Panc1 (cell line): ENCODE results near the gene RAB11FIP2. TPM values are rescaled to one million over a fixed set of nuclear protein-coding genes. Genes with fewer than 3 reads are reported as not detected.

Source experiments
- ATAC-seq: fragments of 200-7000 bp; cut with Tn5 transposase; 2 replicates; pipeline ENCODE4 v1.9.1; 2020; ENCODE audit warnings: mild to moderate bottlenecking, moderate library complexity
- BruUV-seq: library from RNA; stranded (reverse); fragments of 400-500 nt; replicated peaks from 2 replicates; lab custom pipeline; 2021; lab: Mats Ljungman, UMichigan
- CTCF ChIA-PET: fragments of 300-600 bp; sonication (Branson Sonifier 250); formaldehyde crosslinking; loops from one replicate; lab custom pipeline; 2022; ENCODE audit warnings: antibody characterized with exemption; lab: Charles Lee
- POLR2A ChIA-PET: fragments of 300-600 bp; sonication (Branson Sonifier 250); formaldehyde crosslinking; loops from one replicate; lab custom pipeline; 2022; ENCODE audit warnings: antibody characterized with exemption; lab: Charles Lee
- DNase-seq: peaks from one replicate; pipeline ENCODE4 v3.0.0-alpha.2; 2010; ENCODE audit warnings: low read depth, low spot score
- H3K27ac ChIP-seq: 2 replicates; pipeline ENCODE4 v1.5.1; 2011; ENCODE audit warnings: mild to moderate bottlenecking, low read length, inconsistent platforms
- H3K27me3 ChIP-seq: fragments of 200-500 bp; sonication (Bioruptor generic); 2 replicates; pipeline ENCODE4 v1.6.0; 2014; ENCODE audit warnings: low read length, inconsistent platforms; ENCODE audit not compliant: control insufficient read depth, insufficient read depth
- H3K36me3 ChIP-seq: fragments of 200-500 bp; sonication (Bioruptor generic); 2 replicates; pipeline ENCODE4 v1.5.1; 2014; ENCODE audit warnings: inconsistent platforms, mild to moderate bottlenecking, low read length, moderate library complexity; ENCODE audit not compliant: control insufficient read depth, insufficient read depth
- H3K4me1 ChIP-seq: 2 replicates; pipeline ENCODE4 v1.5.1; 2011; ENCODE audit warnings: inconsistent platforms, mild to moderate bottlenecking, low read length, moderate library complexity; ENCODE audit not compliant: control insufficient read depth, insufficient read depth
- H3K4me3 ChIP-seq, 2 experiments: 2 replicates each; pipeline ENCODE4 v1.5.1; 2011 to 2012; ENCODE audit warnings: low read depth in 2 of 2, low read length in 2 of 2, mild to moderate bottlenecking in 2 of 2, inconsistent platforms in 1 of 2, moderate library complexity in 1 of 2
- H3K9me3 ChIP-seq: fragments of 200-500 bp; sonication (Bioruptor generic); 2 replicates; pipeline ENCODE4 v1.5.1; 2014; ENCODE audit warnings: low read depth, mild to moderate bottlenecking, inconsistent platforms, low read length, moderate library complexity; ENCODE audit not compliant: control insufficient read depth, insufficient read depth
- POLR2AphosphoS5 ChIP-seq: IDR thresholded peaks from 2 replicates; pipeline ENCODE4 v1.6.1; 2012; ENCODE audit warnings: mild to moderate bottlenecking, low read depth, low read length, moderate library complexity
- SIN3A ChIP-seq: IDR thresholded peaks from 2 replicates; pipeline ENCODE4 v1.6.1; 2012; ENCODE audit warnings: low read depth, mild to moderate bottlenecking, low read length, moderate library complexity, borderline replicate concordance; ENCODE audit not compliant: insufficient read depth
- TCF7L2 ChIP-seq: IDR thresholded peaks from 2 replicates; pipeline ENCODE4 v1.6.1; 2011; ENCODE audit warnings: mild to moderate bottlenecking, low read depth, low read length, inconsistent platforms
- in situ Hi-C: cut with HindIII; loops from 2 replicates; pipeline ENCODE4 v1.10.0; 2016; ENCODE audit warnings: low sequenced_read_pairs, low pct_unique_long_range_greater_than_20kb
- intact Hi-C: fragments of 100-400 bp; cut with micrococcal nuclease; formaldehyde crosslinking; loops from one replicate; pipeline ENCODE4 v1.10.0; 2022; ENCODE audit not compliant: unreplicated experiment
- total RNA-seq: library from RNA; stranded (reverse); gene quantifications from one replicate; pipeline ENCODE4 v1.2.1, GENCODE V29; 2021; ENCODE audit not compliant: unreplicated experiment
- TF ChIP-seq, protein P1 (sequence below), 2 experiments: IDR thresholded peaks; 2 replicates each; pipeline ENCODE4 v1.6.1; 2011 to 2012; ENCODE audit warnings: low read depth in 2 of 2, control low read depth in 1 of 2, low read length in 1 of 2, mild to moderate bottlenecking in 1 of 2, moderate library complexity in 1 of 2; ENCODE audit not compliant: insufficient read depth in 1 of 2
- TF ChIP-seq, protein P2 (sequence below): fragments of 450-650 bp; IDR thresholded peaks from 2 replicates; pipeline ENCODE4 v1.5.1; 2017; ENCODE audit warnings: mild to moderate bottlenecking

The RAB11FIP2 gene
- total RNA-seq, 1 experiment from 2014 or later, result 18.1 TPM

DNA sequence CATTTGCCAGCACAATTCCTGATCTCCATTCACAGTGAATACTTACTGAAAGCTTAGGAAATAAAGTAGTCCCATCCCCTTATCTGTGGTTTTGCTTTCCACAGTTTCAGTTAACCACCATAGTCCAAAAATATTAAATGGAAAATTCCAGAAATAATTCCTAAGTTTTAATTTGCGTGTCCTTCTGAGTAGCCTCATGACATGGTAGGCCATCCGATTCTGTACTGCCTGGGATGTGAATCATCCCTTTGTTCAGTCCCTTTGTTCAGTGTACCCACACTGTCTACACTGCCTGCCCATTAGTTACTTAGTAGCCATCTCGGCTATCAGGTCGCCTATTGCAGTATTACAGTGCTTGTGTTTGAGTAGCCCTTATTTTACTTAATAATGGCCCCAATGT is 14.2 kb downstream of the RAB11FIP2 start:
- BruUV-seq, result no TSS peak
- POLR2A ChIA-PET, result interaction anchor here (0.6 kb wide), 1 partner anchor 28 kb away, joined by 5 read pairs; no protein-coding TSS in a partner anchor
- intact Hi-C loops, result no loop called here

DNA sequence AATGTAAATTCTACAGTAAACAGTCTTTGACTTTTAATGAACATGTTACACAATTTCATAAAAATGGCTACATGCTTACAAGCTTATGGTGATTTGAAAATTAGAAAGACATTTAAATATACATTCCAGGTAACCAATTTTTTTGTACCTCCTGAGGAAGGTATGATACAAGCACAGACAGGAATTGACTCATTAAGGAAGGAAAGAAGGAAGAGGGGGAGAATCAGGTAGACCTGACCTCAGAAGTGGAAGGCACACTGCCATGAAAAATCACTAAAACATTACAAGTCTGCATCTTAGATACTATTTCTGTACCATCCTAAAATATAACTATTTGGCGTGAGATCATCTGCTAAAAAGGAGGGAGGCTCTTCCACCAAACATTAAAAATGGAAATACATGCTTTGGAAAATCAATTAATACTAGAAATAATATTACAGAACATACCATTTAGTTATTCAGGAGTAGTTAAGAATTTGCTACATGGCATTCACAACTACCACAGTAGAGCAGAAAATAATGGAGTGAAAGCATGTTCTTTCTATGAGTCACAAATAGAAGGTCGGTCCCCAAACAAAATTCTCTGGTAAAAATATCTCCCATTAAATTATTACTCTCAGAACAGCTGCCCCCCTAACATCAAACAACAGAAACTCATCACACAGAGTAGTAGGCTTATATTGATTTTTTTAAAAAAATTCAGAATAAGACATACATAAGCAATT is 15.2 kb downstream of the RAB11FIP2 start:
- TF ChIP-seq, protein P1, sequence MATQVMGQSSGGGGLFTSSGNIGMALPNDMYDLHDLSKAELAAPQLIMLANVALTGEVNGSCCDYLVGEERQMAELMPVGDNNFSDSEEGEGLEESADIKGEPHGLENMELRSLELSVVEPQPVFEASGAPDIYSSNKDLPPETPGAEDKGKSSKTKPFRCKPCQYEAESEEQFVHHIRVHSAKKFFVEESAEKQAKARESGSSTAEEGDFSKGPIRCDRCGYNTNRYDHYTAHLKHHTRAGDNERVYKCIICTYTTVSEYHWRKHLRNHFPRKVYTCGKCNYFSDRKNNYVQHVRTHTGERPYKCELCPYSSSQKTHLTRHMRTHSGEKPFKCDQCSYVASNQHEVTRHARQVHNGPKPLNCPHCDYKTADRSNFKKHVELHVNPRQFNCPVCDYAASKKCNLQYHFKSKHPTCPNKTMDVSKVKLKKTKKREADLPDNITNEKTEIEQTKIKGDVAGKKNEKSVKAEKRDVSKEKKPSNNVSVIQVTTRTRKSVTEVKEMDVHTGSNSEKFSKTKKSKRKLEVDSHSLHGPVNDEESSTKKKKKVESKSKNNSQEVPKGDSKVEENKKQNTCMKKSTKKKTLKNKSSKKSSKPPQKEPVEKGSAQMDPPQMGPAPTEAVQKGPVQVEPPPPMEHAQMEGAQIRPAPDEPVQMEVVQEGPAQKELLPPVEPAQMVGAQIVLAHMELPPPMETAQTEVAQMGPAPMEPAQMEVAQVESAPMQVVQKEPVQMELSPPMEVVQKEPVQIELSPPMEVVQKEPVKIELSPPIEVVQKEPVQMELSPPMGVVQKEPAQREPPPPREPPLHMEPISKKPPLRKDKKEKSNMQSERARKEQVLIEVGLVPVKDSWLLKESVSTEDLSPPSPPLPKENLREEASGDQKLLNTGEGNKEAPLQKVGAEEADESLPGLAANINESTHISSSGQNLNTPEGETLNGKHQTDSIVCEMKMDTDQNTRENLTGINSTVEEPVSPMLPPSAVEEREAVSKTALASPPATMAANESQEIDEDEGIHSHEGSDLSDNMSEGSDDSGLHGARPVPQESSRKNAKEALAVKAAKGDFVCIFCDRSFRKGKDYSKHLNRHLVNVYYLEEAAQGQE (IDR thresholded peaks at IDR 0.05; ENCODE audit: insufficient read depth in 1 of 2, low read depth in 2 of 2, low read length in 1 of 2), result no peak
- no peak for TF ChIP-seq POLR2AphosphoS5
- no peak for TF ChIP-seq TCF7L2
- TF ChIP-seq SIN3A, result no peak
- TF ChIP-seq, protein P2, sequence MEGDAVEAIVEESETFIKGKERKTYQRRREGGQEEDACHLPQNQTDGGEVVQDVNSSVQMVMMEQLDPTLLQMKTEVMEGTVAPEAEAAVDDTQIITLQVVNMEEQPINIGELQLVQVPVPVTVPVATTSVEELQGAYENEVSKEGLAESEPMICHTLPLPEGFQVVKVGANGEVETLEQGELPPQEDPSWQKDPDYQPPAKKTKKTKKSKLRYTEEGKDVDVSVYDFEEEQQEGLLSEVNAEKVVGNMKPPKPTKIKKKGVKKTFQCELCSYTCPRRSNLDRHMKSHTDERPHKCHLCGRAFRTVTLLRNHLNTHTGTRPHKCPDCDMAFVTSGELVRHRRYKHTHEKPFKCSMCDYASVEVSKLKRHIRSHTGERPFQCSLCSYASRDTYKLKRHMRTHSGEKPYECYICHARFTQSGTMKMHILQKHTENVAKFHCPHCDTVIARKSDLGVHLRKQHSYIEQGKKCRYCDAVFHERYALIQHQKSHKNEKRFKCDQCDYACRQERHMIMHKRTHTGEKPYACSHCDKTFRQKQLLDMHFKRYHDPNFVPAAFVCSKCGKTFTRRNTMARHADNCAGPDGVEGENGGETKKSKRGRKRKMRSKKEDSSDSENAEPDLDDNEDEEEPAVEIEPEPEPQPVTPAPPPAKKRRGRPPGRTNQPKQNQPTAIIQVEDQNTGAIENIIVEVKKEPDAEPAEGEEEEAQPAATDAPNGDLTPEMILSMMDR, result no peak
- ATAC-seq (no peak), DNase-seq (no peak)
- H3K9me3 ChIP-seq, result no peaks in the 10 kb centered on the region
- H3K27ac ChIP-seq, result no peak overlapping the region
- intact Hi-C loops (no loop called here), in situ Hi-C loops (no loop called here)
- no TSS peak for BruUV-seq
- H3K4me3 ChIP-seq, result no peak overlapping the region
- peaks cover 8% of the 10 kb centered on the region for H3K36me3 ChIP-seq
- POLR2A ChIA-PET, result no interaction called here
- no peaks in the 10 kb centered on the region for H3K4me1 ChIP-seq
- CTCF ChIA-PET, result no interaction called here
- H3K27me3 ChIP-seq, result no peaks in the 10 kb centered on the region

More for the DNA sequence above, 14.2 kb downstream of the RAB11FIP2 start:
- no peak overlapping the region for H3K27ac ChIP-seq
- H3K4me1 ChIP-seq, result no peaks in the 10 kb centered on the region
- no peak for DNase-seq
- no peak overlapping the region for H3K4me3 ChIP-seq
- in situ Hi-C loops, result no loop called here
- no peaks in the 10 kb centered on the region for H3K9me3 ChIP-seq
- TF ChIP-seq TCF7L2 (no peak), POLR2AphosphoS5 (no peak), SIN3A (no peak)
- TF ChIP-seq, protein P2, result no peak
- TF ChIP-seq, protein P1 (IDR thresholded peaks at IDR 0.05; ENCODE audit: insufficient read depth in 1 of 2, low read depth in 2 of 2, low read length in 1 of 2), result no peak
- CTCF ChIA-PET, result no interaction called here
- no peaks in the 10 kb centered on the region for H3K27me3 ChIP-seq
- peaks cover 8% of the 10 kb centered on the region for H3K36me3 ChIP-seq
- ATAC-seq, result no peak
